GM12892 (cell line): ENCODE results near the gene LGALS8.

Experiments used
- DNase-seq: peaks from one replicate; pipeline ENCODE4 v3.0.0; 2011; ENCODE audit not compliant: insufficient read length
- FAIRE-seq: peaks from 2 replicates; lab custom pipeline; 2011; peaks lifted over from hg19 to GRCh38; lab: Jason Lieb, UNC
- POLR2A ChIP-seq: IDR thresholded peaks from 2 replicates; pipeline ENCODE4 v1.6.1; 2011; ENCODE audit warnings: low read depth, low read length, control low read depth
- POLR2AphosphoS5 ChIP-seq: IDR thresholded peaks from 2 replicates; pipeline ENCODE4 v1.6.1; 2011; ENCODE audit warnings: low read depth, low read length, control low read depth
- TAF1 ChIP-seq: IDR thresholded peaks from 2 replicates; pipeline ENCODE4 v1.6.1; 2011; ENCODE audit warnings: low read depth, mild to moderate bottlenecking, control low read depth, low read length, borderline replicate concordance

LGALS8 gene

DNA sequence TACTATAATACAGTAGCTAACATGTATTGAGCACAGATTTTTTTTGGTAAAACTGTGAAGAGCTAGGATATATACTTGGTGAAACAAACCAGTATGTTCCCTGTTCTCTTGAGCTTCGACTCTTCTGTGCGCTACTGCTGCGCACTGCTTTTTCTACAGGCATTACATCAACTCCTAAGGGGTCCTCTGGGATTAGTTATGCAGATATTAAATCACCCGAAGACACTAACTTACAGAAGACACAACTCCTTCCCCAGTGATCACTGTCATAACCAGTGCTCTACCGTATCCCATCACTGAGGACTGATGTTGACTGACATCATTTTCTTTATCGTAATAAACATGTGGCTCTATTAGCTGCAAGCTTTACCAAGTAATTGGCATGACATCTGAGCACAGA lies 24.7 kb downstream of the LGALS8 start:
- TF ChIP-seq POLR2AphosphoS5 (no peak), POLR2A (no peak), TAF1 (no peak)
- DNase-seq (no peak), FAIRE-seq (no peak)

DNA sequence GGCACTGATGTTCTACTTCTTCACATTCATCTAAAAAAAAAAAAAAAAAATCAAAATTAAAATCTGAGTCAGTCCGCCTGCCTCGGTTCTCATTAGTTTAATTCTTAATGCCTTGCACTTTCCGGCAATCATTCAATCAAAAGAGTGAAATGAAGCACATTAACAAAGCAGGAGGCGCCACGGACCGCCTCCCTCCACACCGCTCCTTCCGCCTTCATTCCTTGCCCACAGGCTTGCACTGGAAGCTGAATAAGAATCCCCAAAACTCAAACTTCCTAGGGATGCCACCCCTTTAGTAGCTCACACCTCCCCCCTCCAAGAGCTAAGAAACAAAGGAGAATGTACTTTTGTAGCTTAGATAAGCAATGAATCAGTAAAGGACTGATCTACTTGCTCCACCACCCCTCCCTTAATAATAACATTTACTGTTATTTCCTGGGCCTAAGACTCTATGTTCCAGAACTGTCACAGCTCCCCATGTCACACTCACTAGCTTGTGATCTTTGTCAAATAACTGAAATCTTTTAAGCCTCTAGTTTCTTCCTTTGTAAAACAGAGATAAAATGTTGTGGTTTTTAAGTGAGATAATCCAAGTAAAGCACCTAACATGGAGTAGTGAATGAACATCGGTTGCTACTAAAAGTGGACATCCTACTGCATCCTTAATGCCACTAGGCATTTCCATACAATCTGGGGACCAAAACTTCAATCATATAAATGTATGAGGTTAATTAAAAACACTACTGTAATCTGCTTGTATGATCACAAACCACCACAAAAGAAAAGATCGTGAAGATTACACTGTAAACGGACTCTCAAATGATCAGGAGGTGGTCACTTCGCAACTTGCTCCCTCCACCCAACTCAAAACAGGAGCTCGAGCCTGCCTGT lies 27.4 kb downstream of the LGALS8 start:
- DNase-seq (no peak), FAIRE-seq (no peak)
- TF ChIP-seq POLR2AphosphoS5 (no peak), POLR2A (no peak), TAF1 (no peak)

DNA sequence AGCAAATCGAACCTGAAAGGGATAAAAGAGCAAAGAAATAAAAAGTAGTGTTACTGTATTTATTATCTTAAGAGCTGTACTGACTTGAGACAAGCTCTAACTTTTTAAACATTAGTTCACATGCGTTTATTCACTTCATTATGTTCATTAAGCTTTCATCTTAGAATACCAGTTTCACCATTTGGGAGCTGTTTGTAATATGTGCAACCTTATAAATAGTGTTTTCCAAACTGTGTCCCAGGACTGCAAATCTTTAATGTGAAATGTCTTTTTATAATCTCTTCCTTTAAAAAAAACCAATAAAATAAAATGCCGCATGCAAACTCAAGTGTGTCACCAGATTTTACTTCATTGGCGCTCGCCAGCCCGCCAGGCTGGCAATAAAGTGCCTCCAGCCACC lies 28.3 kb downstream of the LGALS8 start:
- TF ChIP-seq POLR2AphosphoS5 (no peak), POLR2A (no peak), TAF1 (no peak)
- FAIRE-seq (no peak), DNase-seq (no peak)

DNA sequence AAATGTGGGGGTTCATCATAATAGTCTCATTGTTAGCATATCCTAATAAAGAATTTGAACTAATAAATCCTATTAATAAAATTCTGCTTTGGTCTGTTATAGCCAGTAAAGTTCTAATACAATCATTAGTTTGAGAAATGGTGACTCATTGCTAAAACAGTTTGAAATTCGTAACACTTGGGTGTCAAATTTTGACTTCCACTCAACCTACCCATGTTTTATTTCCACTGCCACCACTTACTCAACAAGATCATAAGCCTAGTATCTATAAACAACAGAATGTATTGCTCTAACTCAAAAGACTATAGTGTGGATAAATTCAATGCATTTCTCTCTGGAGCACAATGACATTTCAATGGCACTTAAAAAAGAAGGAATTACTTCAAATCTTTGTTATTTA lies 29.1 kb downstream of the LGALS8 start:
- TF ChIP-seq POLR2A: no peak
- no peak for TF ChIP-seq POLR2AphosphoS5
- TF ChIP-seq TAF1: no peak
- FAIRE-seq (no peak), DNase-seq (no peak)

DNA sequence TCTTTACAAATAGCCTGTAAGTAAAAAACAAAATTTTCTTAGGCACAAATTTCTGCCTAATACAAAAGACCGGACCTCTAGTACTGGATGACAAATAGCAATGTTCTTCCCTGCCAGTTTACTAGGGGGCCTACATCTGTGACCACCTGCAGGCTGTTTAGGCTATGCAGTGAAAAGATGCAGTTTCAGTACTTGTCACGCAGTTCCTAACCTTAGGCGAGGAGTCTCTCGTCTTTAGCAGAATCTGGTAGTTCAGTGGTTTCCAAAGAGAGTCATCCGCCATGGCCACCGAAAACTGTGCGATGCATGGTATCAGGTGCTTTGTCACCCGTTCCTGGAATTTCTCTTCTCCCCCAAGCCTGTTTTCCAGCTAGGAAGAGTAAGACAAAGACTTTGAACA lies 29.6 kb downstream of the LGALS8 start:
- no peak for TF ChIP-seq POLR2AphosphoS5
- no peak for TF ChIP-seq TAF1
- no peak for TF ChIP-seq POLR2A
- DNase-seq: no peak
- no peak for FAIRE-seq

DNA sequence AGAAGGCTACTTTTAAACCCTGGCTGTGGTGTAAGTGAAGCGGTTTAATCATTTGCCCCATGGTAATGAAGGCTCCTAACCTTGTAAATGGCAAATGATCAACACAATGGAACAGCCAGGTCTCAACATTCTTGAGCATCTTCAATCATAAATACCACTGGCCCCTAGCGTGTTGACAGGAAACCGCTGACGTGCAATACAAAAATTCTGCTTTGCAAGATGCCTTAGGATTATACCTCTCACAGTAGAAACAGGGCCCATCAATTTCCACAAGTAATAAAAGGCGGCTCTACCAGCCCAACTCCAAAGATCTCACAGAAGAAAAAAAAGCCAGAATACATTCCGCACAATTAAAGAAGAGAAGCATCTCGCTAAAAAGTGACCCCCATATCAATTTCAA lies 32.8 kb downstream of the LGALS8 start:
- no peak for FAIRE-seq
- no peak for TF ChIP-seq TAF1
- TF ChIP-seq POLR2A: no peak
- TF ChIP-seq POLR2AphosphoS5: no peak

GRCh38 chr1:236558081-236558480 lies 34.3 kb downstream of the LGALS8 start:
- TF ChIP-seq POLR2A (no peak), TAF1 (no peak), POLR2AphosphoS5 (no peak)
- FAIRE-seq (no peak), DNase-seq (no peak)

More for the DNA sequence above, 32.8 kb downstream of the LGALS8 start:
- no peak for DNase-seq

DNA sequence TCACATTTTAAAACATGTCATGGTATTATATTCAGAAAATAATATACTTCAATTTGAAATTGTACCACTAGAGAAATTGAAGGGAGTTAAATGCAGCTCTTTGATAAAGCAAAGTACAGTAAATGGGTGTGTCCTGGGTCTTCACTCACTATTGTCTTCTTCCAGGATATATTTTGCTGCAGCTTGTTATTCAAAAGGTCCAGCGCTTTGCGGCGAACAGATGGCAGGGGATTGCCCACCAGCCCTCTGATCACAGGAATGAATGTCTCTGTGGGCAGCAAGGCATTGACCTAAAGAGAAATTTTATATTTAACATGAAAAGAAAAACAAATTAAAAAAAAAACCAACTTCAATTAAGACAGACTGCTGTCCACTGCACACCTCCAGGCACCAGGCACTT lies 35.1 kb downstream of the LGALS8 start:
- no peak for DNase-seq
- FAIRE-seq: no peak
- no peak for TF ChIP-seq TAF1
- TF ChIP-seq POLR2AphosphoS5: no peak
- no peak for TF ChIP-seq POLR2A

- DNase-seq (no peak), FAIRE-seq (no peak)
- TF ChIP-seq POLR2AphosphoS5: no peak
- TF ChIP-seq POLR2A: no peak
- TF ChIP-seq TAF1: no peak
Observed at GRCh38 chr1:236560213-236560771, 36.5 kb downstream of the LGALS8 start.

DNA sequence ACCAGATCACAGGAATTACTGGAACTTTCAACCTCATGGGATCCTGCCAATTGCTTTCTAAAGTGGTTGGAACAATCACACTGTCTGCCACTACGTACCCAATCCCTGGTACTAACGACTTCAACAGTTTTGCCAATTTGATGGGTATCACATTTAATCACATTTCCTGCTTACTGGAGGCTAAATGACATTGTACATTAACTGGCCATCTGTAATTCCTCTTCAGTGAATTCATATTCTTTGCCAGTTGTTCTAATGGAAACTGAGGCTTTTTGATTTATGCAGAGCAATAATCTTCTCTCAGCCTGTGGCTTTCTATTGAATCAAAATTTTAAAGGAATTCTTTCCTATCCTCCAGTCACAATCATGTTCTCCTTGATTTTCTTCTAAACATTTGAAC lies 38.2 kb downstream of the LGALS8 start:
- no peak for DNase-seq
- no peak for TF ChIP-seq POLR2AphosphoS5
- no peak for TF ChIP-seq POLR2A
- TF ChIP-seq TAF1: no peak
- FAIRE-seq: no peak

DNA sequence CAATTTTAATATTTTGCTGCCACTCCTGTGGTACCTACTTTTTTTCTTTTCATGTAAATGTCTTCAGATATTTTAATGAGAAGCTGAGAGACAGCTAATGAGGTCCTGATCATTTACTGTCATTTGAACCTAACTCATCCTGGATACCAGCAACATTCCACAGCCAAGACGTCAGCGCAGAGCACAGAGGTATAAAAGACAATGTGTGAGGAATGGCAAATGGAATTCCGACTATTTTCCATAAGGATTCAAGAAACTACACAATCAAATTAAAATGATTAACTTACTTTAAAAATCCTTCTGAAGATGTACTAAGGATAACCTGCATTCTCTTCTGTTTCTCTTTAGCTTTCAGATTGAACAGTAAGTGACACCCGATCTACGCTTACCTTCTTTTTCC lies 41.7 kb downstream of the LGALS8 start:
- DNase-seq: no peak
- FAIRE-seq: no peak
- TF ChIP-seq POLR2AphosphoS5 (no peak), TAF1 (no peak), POLR2A (no peak)

DNA sequence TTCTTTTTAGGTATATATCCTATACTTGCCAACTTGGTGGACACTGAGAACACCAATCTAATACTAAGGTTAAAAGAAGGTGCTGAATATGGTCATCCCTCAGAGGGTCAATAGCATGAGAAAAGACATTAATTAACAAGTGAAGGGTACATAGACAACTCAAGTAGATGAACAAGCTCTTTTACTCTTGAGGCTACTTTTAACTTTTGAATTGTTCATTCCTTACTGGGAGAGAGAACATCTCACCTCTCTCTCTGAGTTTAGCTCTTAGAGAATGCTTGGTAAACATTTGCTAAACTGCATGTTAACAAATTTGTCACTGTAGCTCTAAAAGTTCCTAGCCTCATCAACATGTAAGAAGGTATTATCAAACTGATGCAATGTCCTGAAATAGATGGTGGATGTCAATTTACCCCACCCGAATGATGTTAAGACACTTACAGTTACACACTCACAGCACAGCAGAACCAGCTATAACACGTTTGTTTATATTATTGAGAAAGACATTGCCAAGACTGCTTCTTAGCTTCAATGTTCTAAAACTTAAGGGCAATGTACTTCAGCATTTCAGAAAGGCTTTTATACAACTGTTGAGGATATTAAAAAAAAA lies 44.6 kb downstream of the LGALS8 start:
- FAIRE-seq: no peak

More for the DNA sequence above, 44.6 kb downstream of the LGALS8 start:
- TF ChIP-seq POLR2A: no peak
- TF ChIP-seq POLR2AphosphoS5: no peak
- TF ChIP-seq TAF1: no peak
- DNase-seq: no peak
